Measurements from ENCODE around the gene ZMIZ1. TPM values are rescaled to one million over a fixed set of nuclear protein-coding genes. Genes with fewer than 3 reads are reported as not detected.
A peak's percentile ranks its signal among the peaks of the same experiment; 100 is the strongest.

Gene ZMIZ1
- total RNA-seq, 4 donors from 2014 or later, result 71.9 to 104 (median 79.5) TPM

DNA sequence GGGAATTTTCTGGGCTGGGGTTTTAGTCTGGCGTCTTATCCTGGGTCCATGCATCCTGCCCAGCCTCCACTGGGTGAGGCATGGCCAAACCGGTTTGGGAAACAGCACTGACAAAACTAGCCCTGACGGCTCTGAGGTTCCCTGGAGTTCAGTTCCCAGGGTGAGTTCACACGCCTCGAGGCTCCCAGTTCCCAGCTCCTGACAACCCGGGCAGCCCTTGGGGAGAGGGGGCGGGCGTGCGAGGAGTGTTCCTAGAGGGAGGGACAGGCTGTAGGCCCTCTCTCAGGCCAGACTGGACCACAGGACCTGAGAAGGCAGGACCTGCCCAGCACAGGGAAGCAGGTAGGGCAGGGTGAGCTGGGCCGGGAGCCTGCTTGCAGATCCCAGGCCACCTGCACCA is 196.2 kb downstream of the ZMIZ1 start:
- H3K4me3 ChIP-seq, result no peak overlapping the region
- DNase-seq (ENCODE audit: low spot score in 2 of 2), result no peak
- peaks cover 7% of the 10 kb centered on the region for H3K36me3 ChIP-seq
- 17% methylated on average over 1 of the region's 10 CpGs for WGBS
- H3K9me3 ChIP-seq, result no peaks in the 10 kb centered on the region
- H3K4me1 ChIP-seq, result peaks cover 89% of the 10 kb centered on the region
- peak overlapping the region; percentile 43 for H3K27ac ChIP-seq
- H3K27me3 ChIP-seq, result no peaks in the 10 kb centered on the region
- TF ChIP-seq, protein P1, sequence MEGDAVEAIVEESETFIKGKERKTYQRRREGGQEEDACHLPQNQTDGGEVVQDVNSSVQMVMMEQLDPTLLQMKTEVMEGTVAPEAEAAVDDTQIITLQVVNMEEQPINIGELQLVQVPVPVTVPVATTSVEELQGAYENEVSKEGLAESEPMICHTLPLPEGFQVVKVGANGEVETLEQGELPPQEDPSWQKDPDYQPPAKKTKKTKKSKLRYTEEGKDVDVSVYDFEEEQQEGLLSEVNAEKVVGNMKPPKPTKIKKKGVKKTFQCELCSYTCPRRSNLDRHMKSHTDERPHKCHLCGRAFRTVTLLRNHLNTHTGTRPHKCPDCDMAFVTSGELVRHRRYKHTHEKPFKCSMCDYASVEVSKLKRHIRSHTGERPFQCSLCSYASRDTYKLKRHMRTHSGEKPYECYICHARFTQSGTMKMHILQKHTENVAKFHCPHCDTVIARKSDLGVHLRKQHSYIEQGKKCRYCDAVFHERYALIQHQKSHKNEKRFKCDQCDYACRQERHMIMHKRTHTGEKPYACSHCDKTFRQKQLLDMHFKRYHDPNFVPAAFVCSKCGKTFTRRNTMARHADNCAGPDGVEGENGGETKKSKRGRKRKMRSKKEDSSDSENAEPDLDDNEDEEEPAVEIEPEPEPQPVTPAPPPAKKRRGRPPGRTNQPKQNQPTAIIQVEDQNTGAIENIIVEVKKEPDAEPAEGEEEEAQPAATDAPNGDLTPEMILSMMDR (IDR thresholded peaks at IDR 0.05), result no peak
- TF ChIP-seq POLR2A (IDR thresholded peaks at IDR 0.05), result no peak
- TF ChIP-seq EP300 (IDR thresholded peaks at IDR 0.05), result no peak
- TF ChIP-seq POLR2AphosphoS5 (IDR thresholded peaks at IDR 0.05), result no peak

- Histone ChIP-seq H3K27me3 (no peaks in the 10 kb centered on the region), H3K27ac (peak overlapping the region; percentile 61), H3K9me3 (no peaks in the 10 kb centered on the region), H3K4me3 (no peak overlapping the region), H3K4me1 (peaks cover 87% of the 10 kb centered on the region), H3K36me3 (peaks cover 7% of the 10 kb centered on the region)
- TF ChIP-seq EP300 (IDR thresholded peaks at IDR 0.05) (no peak), POLR2AphosphoS5 (IDR thresholded peaks at IDR 0.05) (no peak), POLR2A (IDR thresholded peaks at IDR 0.05) (no peak)
- TF ChIP-seq, protein P1 (IDR thresholded peaks at IDR 0.05), result no peak
- no peak for DNase-seq (ENCODE audit: low spot score in 2 of 2)
- 55% methylated on average over 6 of the region's 6 CpGs for WGBS
These were observed 197.3 kb downstream of the ZMIZ1 start for GRCh38 chr10:79266084-79266483.

- Histone ChIP-seq H3K4me3 (no peak overlapping the region), H3K36me3 (peaks cover 7% of the 10 kb centered on the region)
These were observed 198.0 kb downstream of the ZMIZ1 start for GRCh38 chr10:79266543-79267312.

DNA sequence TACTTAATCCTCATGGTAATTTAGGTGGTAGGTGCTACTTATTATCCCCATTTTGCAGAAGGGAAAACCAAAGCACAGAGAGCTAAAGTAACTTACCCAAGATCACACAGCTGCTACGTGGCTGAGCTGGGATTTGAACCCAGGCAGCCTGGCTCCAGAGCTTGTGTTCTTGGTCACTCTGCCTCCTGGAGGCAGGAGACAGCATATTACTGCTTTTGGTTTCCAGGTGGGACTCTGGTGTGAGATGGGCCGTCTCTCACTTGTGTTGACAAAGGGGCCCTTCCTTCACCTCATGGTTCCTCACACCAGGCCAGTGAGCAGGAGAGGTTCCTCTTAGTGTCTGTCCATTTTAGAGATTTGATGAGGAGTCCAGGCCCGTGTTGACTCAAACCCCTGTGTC is 198.7 kb downstream of the ZMIZ1 start:
- no peak for DNase-seq (ENCODE audit: low spot score in 2 of 2)
- Histone ChIP-seq H3K36me3 (peaks cover 7% of the 10 kb centered on the region), H3K27ac (peak overlapping the region; percentile 61), H3K27me3 (no peaks in the 10 kb centered on the region), H3K9me3 (no peaks in the 10 kb centered on the region), H3K4me1 (peaks cover 89% of the 10 kb centered on the region), H3K4me3 (no peak overlapping the region)
- WGBS, result 59% methylated on average over 3 of the region's 3 CpGs
- TF ChIP-seq EP300 (IDR thresholded peaks at IDR 0.05), result no peak
- TF ChIP-seq POLR2A (IDR thresholded peaks at IDR 0.05), result no peak
- TF ChIP-seq, protein P1 (IDR thresholded peaks at IDR 0.05), result no peak
- no peak for TF ChIP-seq POLR2AphosphoS5 (IDR thresholded peaks at IDR 0.05)

More at GRCh38 chr10:79266543-79267312, 198.0 kb downstream of the ZMIZ1 start:
- Histone ChIP-seq H3K27me3 (no peaks in the 10 kb centered on the region), H3K9me3 (no peaks in the 10 kb centered on the region), H3K27ac (peak overlapping the region; percentile 61), H3K4me1 (peaks cover 87% of the 10 kb centered on the region)
- DNase-seq (ENCODE audit: low spot score in 2 of 2), result peak in 1 of 2 donors; percentile 86
- WGBS, result 56% methylated on average over 3 of the region's 11 CpGs
- no peak for TF ChIP-seq EP300 (IDR thresholded peaks at IDR 0.05)
- TF ChIP-seq POLR2AphosphoS5 (IDR thresholded peaks at IDR 0.05), result peak in 1 of 3 donors; percentile 11

- Histone ChIP-seq H3K4me3 (no peak overlapping the region), H3K9me3 (no peaks in the 10 kb centered on the region), H3K4me1 (peaks cover 93% of the 10 kb centered on the region), H3K36me3 (peaks cover 7% of the 10 kb centered on the region), H3K27me3 (no peaks in the 10 kb centered on the region), H3K27ac (peak overlapping the region; percentile 61)
- DNase-seq (ENCODE audit: low spot score in 2 of 2), result no peak
- 60% methylated on average over 6 of the region's 12 CpGs for WGBS
- TF ChIP-seq POLR2A (IDR thresholded peaks at IDR 0.05) (no peak), EP300 (IDR thresholded peaks at IDR 0.05) (no peak), POLR2AphosphoS5 (IDR thresholded peaks at IDR 0.05) (no peak)
- TF ChIP-seq, protein P1 (IDR thresholded peaks at IDR 0.05), result no peak
These were observed 199.4 kb downstream of the ZMIZ1 start for GRCh38 chr10:79268161-79268601.

Data from suprapubic skin (tissue), 4 donors.